Measurements from ENCODE around the gene CFAP43.

- TF ChIP-seq CTCF (IDR thresholded peaks at IDR 0.05) (no peak), EZH2 (IDR thresholded peaks at IDR 0.05; ENCODE audit: borderline replicate concordance, insufficient read depth, low read depth, low read length, poor library complexity, severe bottlenecking) (no peak)
Measured at GRCh38 chr10:104253606-104254410, 21.6 kb upstream of the CFAP43 start.
